ENCODE measurements around the gene CACNA2D3.

Gene CACNA2D3

GRCh38 chr3:54421943-54422342 lies 299.6 kb downstream of the CACNA2D3 start:
- TF ChIP-seq SIN3A (IDR thresholded peaks at IDR 0.05; ENCODE audit: borderline replicate concordance, insufficient read depth, low read length) (no peak), FOXP2 (optimal IDR thresholded peaks at IDR 0.05; ENCODE audit: borderline replicate concordance, extremely low read depth, extremely low read length, insufficient read depth) (no peak), TAF1 (IDR thresholded peaks at IDR 0.05; ENCODE audit: borderline replicate concordance, insufficient read depth, low read length) (no peak), POLR2AphosphoS5 (IDR thresholded peaks at IDR 0.05; ENCODE audit: low read depth, low read length) (no peak)
- TF ChIP-seq, protein P1, sequence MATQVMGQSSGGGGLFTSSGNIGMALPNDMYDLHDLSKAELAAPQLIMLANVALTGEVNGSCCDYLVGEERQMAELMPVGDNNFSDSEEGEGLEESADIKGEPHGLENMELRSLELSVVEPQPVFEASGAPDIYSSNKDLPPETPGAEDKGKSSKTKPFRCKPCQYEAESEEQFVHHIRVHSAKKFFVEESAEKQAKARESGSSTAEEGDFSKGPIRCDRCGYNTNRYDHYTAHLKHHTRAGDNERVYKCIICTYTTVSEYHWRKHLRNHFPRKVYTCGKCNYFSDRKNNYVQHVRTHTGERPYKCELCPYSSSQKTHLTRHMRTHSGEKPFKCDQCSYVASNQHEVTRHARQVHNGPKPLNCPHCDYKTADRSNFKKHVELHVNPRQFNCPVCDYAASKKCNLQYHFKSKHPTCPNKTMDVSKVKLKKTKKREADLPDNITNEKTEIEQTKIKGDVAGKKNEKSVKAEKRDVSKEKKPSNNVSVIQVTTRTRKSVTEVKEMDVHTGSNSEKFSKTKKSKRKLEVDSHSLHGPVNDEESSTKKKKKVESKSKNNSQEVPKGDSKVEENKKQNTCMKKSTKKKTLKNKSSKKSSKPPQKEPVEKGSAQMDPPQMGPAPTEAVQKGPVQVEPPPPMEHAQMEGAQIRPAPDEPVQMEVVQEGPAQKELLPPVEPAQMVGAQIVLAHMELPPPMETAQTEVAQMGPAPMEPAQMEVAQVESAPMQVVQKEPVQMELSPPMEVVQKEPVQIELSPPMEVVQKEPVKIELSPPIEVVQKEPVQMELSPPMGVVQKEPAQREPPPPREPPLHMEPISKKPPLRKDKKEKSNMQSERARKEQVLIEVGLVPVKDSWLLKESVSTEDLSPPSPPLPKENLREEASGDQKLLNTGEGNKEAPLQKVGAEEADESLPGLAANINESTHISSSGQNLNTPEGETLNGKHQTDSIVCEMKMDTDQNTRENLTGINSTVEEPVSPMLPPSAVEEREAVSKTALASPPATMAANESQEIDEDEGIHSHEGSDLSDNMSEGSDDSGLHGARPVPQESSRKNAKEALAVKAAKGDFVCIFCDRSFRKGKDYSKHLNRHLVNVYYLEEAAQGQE (IDR thresholded peaks at IDR 0.05; ENCODE audit: insufficient read depth in 1 of 2, low read depth in 2 of 2, low read length in 2 of 2): no peak

- TF ChIP-seq SIN3A (IDR thresholded peaks at IDR 0.05; ENCODE audit: borderline replicate concordance, insufficient read depth, low read length): no peak
- no peak for TF ChIP-seq FOXP2 (optimal IDR thresholded peaks at IDR 0.05; ENCODE audit: borderline replicate concordance, extremely low read depth, extremely low read length, insufficient read depth)
- TF ChIP-seq POLR2AphosphoS5 (IDR thresholded peaks at IDR 0.05; ENCODE audit: low read depth, low read length): no peak
- TF ChIP-seq, protein P1 (IDR thresholded peaks at IDR 0.05; ENCODE audit: insufficient read depth in 1 of 2, low read depth in 2 of 2, low read length in 2 of 2): no peak
- no peak for TF ChIP-seq TAF1 (IDR thresholded peaks at IDR 0.05; ENCODE audit: borderline replicate concordance, insufficient read depth, low read length)
These were observed 301.9 kb downstream of the CACNA2D3 start for GRCh38 chr3:54424292-54424691.

DNA sequence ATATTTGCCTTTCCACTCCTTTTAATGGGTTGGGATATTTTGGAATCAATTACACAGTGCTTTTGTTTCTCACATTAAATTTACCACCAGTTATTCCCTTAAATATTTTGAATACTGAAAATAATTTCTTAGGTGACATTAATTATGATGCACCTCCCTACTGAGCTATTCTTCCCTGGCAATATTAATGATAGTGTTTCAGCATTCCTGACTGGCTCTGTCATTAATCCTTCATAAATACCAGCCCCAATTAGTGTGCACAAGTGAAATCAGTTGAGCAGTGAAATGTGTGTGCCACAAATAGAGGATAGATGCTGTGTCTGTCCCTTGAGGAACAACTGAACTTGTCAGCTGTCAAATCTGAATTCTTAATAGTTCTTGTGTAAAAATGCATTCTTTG lies 304.0 kb downstream of the CACNA2D3 start:
- TF ChIP-seq, protein P1 (IDR thresholded peaks at IDR 0.05; ENCODE audit: insufficient read depth in 1 of 2, low read depth in 2 of 2, low read length in 2 of 2): no peak
- TF ChIP-seq TAF1 (IDR thresholded peaks at IDR 0.05; ENCODE audit: borderline replicate concordance, insufficient read depth, low read length) (no peak), POLR2AphosphoS5 (IDR thresholded peaks at IDR 0.05; ENCODE audit: low read depth, low read length) (no peak), FOXP2 (optimal IDR thresholded peaks at IDR 0.05; ENCODE audit: borderline replicate concordance, extremely low read depth, extremely low read length, insufficient read depth) (no peak), SIN3A (IDR thresholded peaks at IDR 0.05; ENCODE audit: borderline replicate concordance, insufficient read depth, low read length) (no peak)

DNA sequence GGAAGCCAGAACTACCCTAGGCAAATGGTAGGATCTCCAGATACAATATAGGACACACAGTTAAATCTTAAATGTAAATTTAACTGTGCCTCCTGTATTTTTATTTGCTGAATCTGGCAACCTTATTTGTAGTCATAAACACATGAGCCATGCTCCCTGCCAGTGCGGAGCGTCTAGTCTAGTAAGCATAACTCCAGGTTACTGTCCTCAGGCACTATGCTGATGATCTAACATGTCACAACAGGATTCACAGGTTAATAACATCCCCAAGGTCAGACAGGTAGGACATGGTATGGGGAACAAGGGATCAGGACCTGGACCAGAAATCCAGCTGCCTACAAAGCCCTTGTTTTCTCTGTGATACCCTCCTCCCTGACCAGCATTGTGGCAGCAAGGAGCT lies 305.1 kb downstream of the CACNA2D3 start:
- TF ChIP-seq SIN3A (IDR thresholded peaks at IDR 0.05; ENCODE audit: borderline replicate concordance, insufficient read depth, low read length): no peak
- TF ChIP-seq, protein P1 (IDR thresholded peaks at IDR 0.05; ENCODE audit: insufficient read depth in 1 of 2, low read depth in 2 of 2, low read length in 2 of 2): no peak
- TF ChIP-seq FOXP2 (optimal IDR thresholded peaks at IDR 0.05; ENCODE audit: borderline replicate concordance, extremely low read depth, extremely low read length, insufficient read depth): no peak
- no peak for TF ChIP-seq POLR2AphosphoS5 (IDR thresholded peaks at IDR 0.05; ENCODE audit: low read depth, low read length)
